GM19025 (cell line): ENCODE measurements around the gene SLC9A5.

Experiments
- ATAC-seq: cut with Tn5 transposase; IDR thresholded peaks from one replicate; pipeline ENCODE4 v1.9.1; 2021; ENCODE audit warnings: mild to moderate bottlenecking, low read depth, moderate library complexity; ENCODE audit not compliant: unreplicated experiment

Gene SLC9A5

DNA sequence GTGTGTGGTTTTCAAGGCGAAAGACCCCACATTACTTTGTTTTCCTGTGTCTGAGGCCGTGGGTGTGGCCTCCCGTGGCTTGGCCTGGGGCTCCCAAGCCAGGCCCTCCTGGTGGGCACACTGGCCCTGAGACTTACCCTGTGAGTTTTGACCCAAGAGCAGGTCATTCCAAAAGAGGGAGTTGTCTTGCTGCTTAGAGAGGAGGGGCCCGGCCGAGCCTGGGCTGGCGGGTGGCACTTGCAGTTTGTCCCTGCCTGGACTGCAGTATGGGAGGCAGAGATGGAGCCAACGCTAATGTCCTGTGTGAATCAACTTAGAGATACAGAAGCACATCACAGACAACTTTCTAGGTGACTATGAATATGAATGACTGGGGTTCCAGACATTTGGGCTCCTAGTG, 53.3 kb downstream of the SLC9A5 start:
- ATAC-seq, result no peak

- no peak for ATAC-seq
These were observed 54.2 kb downstream of the SLC9A5 start for GRCh38 chr16:67302970-67303369.

- no peak for ATAC-seq
These were observed 55.2 kb downstream of the SLC9A5 start for GRCh38 chr16:67304020-67304419.

DNA sequence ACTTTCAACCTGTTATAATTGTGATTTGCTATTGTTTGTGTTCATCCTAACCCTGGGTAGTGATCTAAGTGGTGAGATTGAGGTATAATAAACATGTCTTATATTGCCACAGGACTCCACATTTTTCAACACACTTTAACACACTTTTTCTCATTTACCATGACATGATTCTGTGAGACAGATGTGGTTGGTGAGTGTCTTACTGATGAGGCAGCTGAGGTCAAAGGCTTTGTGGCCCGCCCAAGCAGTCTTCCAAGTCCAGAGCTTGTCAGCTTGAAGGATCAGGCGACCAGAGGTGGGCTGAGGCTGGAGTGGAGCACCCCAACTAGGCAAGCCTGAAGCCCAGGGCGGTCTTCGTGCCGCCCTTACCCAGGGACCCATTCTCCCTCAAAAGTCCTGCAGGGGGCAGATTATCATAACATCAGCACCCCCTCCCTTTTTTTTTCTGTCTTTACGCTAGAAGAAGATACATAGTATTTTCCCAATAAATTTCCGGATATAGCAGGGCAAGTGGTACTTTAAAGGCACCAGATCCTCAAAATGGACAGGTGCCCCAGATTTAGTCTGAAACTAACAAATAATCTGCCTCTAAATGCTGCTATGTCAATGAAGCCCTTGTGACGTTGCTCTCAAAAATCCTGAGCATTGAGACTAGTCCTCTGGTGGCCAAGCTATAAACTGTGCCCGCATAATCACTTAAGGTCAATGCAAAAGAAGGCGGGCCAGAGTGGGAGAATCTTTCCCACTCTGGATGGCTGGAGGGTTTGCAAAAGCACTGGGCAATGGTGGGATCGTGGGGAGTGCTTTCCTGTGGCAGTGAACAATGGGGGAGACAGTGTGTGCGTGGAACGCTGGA, 56.7 kb downstream of the SLC9A5 start:
- ATAC-seq, result no peak

GRCh38 chr16:67310561-67310960, 61.8 kb downstream of the SLC9A5 start:
- ATAC-seq, result no peak

- ATAC-seq, result peak; percentile 85
These were observed 63.1 kb downstream of the SLC9A5 start for GRCh38 chr16:67311607-67312488.

- no peak for ATAC-seq
These were observed 63.9 kb downstream of the SLC9A5 start for GRCh38 chr16:67312719-67313118.

GRCh38 chr16:67317853-67318252, 69.1 kb downstream of the SLC9A5 start:
- no peak for ATAC-seq
